Measurements from ENCODE around the gene ANGEL1.

DNA sequence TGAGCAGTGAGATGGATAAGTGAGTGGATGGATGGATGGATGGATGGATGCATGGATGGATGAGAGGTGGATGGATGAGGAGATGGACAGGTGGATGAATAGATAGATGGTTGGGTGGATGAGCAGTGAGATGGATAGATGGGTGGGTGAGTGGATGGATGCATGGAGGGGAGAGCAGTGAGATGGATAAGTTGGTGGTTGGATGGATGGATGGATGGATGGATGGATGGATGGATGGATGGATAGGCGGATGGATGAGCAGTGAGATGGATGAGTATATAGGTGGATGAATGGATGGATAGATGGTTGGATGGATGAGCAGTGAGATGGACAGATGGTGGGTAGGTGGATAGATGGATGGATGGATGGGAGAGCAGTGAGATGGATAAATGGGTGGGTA lies 44.1 kb upstream of the ANGEL1 start:
- TF ChIP-seq, protein P1, sequence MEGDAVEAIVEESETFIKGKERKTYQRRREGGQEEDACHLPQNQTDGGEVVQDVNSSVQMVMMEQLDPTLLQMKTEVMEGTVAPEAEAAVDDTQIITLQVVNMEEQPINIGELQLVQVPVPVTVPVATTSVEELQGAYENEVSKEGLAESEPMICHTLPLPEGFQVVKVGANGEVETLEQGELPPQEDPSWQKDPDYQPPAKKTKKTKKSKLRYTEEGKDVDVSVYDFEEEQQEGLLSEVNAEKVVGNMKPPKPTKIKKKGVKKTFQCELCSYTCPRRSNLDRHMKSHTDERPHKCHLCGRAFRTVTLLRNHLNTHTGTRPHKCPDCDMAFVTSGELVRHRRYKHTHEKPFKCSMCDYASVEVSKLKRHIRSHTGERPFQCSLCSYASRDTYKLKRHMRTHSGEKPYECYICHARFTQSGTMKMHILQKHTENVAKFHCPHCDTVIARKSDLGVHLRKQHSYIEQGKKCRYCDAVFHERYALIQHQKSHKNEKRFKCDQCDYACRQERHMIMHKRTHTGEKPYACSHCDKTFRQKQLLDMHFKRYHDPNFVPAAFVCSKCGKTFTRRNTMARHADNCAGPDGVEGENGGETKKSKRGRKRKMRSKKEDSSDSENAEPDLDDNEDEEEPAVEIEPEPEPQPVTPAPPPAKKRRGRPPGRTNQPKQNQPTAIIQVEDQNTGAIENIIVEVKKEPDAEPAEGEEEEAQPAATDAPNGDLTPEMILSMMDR (conservative IDR thresholded peaks at IDR 0.05; ENCODE audit: low read length) = no peak
- no peak for TF ChIP-seq EZH2phosphoT487 (IDR thresholded peaks at IDR 0.05; ENCODE audit: borderline replicate concordance, low read depth, low read length)

Measured in OCI-LY7 (cell line).